Duodenal mucosa (tissue), 2 donors: Measurements from ENCODE around the gene GAPDH.

Source experiments
- H3K27ac ChIP-seq: one replicate; pipeline ENCODE4 v1.7.0; 2013; ENCODE audit warnings: low read depth, low read length
- H3K27me3 ChIP-seq, 2 donors: one replicate each; pipeline ENCODE4 v1.7.0; 2013; ENCODE audit warnings: low read length in 2 of 2, control low read depth in 1 of 2; ENCODE audit not compliant: insufficient read depth in 2 of 2, control insufficient read depth in 1 of 2
- H3K36me3 ChIP-seq, 2 donors: one replicate each; pipeline ENCODE4 v1.7.0; 2013; ENCODE audit warnings: low read length in 2 of 2, control low read depth in 1 of 2; ENCODE audit not compliant: insufficient read depth in 2 of 2, control insufficient read depth in 1 of 2
- H3K4me1 ChIP-seq, 2 donors: one replicate each; pipeline ENCODE4 v1.7.0; 2013; ENCODE audit warnings: low read length in 2 of 2, control low read depth in 1 of 2; ENCODE audit not compliant: insufficient read depth in 2 of 2, control insufficient read depth in 1 of 2
- H3K4me3 ChIP-seq, 2 donors: one replicate each; pipeline ENCODE4 v1.7.0; 2013; ENCODE audit warnings: low read length in 2 of 2, low read depth in 1 of 2
- H3K9ac ChIP-seq, 2 donors: one replicate each; pipeline ENCODE4 v1.7.0; 2013; ENCODE audit warnings: low read length in 2 of 2, low read depth in 1 of 2
- H3K9me3 ChIP-seq, 2 donors: one replicate each; pipeline ENCODE4 v1.7.0; 2013; ENCODE audit warnings: low read length in 2 of 2, control low read depth in 1 of 2; ENCODE audit not compliant: control insufficient read depth in 1 of 2

The GAPDH gene

GRCh38 chr12:6542209-6543009 is 8.1 kb downstream of the GAPDH start:
- peak overlapping the region; percentile 18 to 62 for H3K4me3 ChIP-seq
- H3K9me3 ChIP-seq, result no peaks in the 10 kb centered on the region
- no peaks in the 10 kb centered on the region for H3K27me3 ChIP-seq
- H3K9ac ChIP-seq, result peak overlapping the region; percentile 57 to 73
- H3K36me3 ChIP-seq, result peaks cover 11 to 27% of the 10 kb centered on the region in 2 donors
- H3K4me1 ChIP-seq, result peaks cover 38 to 43% of the 10 kb centered on the region in 2 donors
- peak overlapping the region; percentile 74 for H3K27ac ChIP-seq

GRCh38 chr12:6546016-6546415 is 11.7 kb downstream of the GAPDH start:
- H3K27ac ChIP-seq, result no peak overlapping the region
- no peak overlapping the region for H3K9ac ChIP-seq
- H3K36me3 ChIP-seq, result peaks cover 2 to 26% of the 10 kb centered on the region in 2 donors
- peaks cover 20 to 27% of the 10 kb centered on the region in 2 donors for H3K4me1 ChIP-seq
- no peaks in the 10 kb centered on the region for H3K9me3 ChIP-seq
- H3K4me3 ChIP-seq, result no peak overlapping the region
- H3K27me3 ChIP-seq, result no peaks in the 10 kb centered on the region

GRCh38 chr12:6547566-6547965 is 13.2 kb downstream of the GAPDH start:
- Histone ChIP-seq H3K27ac (no peak overlapping the region), H3K4me3 (no peak overlapping the region), H3K4me1 (peaks cover 17 to 23% of the 10 kb centered on the region in 2 donors), H3K9ac (no peak overlapping the region), H3K9me3 (no peaks in the 10 kb centered on the region), H3K27me3 (no peaks in the 10 kb centered on the region), H3K36me3 (peaks cover 5 to 26% of the 10 kb centered on the region in 2 donors)

- H3K4me3 ChIP-seq, result no peak overlapping the region
- H3K36me3 ChIP-seq, result peaks cover 5 to 26% of the 10 kb centered on the region in 2 donors
- no peak overlapping the region for H3K27ac ChIP-seq
- no peaks in the 10 kb centered on the region for H3K27me3 ChIP-seq
- peaks cover 17 to 26% of the 10 kb centered on the region in 2 donors for H3K4me1 ChIP-seq
- H3K9ac ChIP-seq, result no peak overlapping the region
- H3K9me3 ChIP-seq, result no peaks in the 10 kb centered on the region
These were observed 13.7 kb downstream of the GAPDH start for GRCh38 chr12:6547987-6548386.

GRCh38 chr12:6548556-6548955 is 14.2 kb downstream of the GAPDH start:
- peaks cover 19 to 29% of the 10 kb centered on the region in 2 donors for H3K4me1 ChIP-seq
- no peak overlapping the region for H3K27ac ChIP-seq
- no peaks in the 10 kb centered on the region for H3K9me3 ChIP-seq
- H3K36me3 ChIP-seq, result peaks cover 5 to 26% of the 10 kb centered on the region in 2 donors
- H3K27me3 ChIP-seq, result no peaks in the 10 kb centered on the region
- no peak overlapping the region for H3K9ac ChIP-seq
- no peak overlapping the region for H3K4me3 ChIP-seq

GRCh38 chr12:6548966-6549683 is 14.8 kb downstream of the GAPDH start:
- Histone ChIP-seq H3K4me1 (peaks cover 20 to 34% of the 10 kb centered on the region in 2 donors), H3K27me3 (no peaks in the 10 kb centered on the region), H3K9ac (no peak overlapping the region), H3K9me3 (no peaks in the 10 kb centered on the region), H3K4me3 (no peak overlapping the region), H3K27ac (no peak overlapping the region), H3K36me3 (peaks cover 5 to 26% of the 10 kb centered on the region in 2 donors)

- H3K9me3 ChIP-seq, result no peaks in the 10 kb centered on the region
- H3K27me3 ChIP-seq, result no peaks in the 10 kb centered on the region
- no peak overlapping the region for H3K9ac ChIP-seq
- H3K36me3 ChIP-seq, result peaks cover 5 to 21% of the 10 kb centered on the region in 2 donors
- no peak overlapping the region for H3K27ac ChIP-seq
- peaks cover 26 to 37% of the 10 kb centered on the region in 2 donors for H3K4me1 ChIP-seq
- H3K4me3 ChIP-seq, result no peak overlapping the region
These were observed 15.4 kb downstream of the GAPDH start for GRCh38 chr12:6549684-6550151.

GRCh38 chr12:6550294-6551062 is 16.2 kb downstream of the GAPDH start:
- H3K4me1 ChIP-seq, result peaks cover 28 to 41% of the 10 kb centered on the region in 2 donors

GRCh38 chr12:6551063-6551461 is 16.7 kb downstream of the GAPDH start:
- no peak overlapping the region for H3K9ac ChIP-seq
- peaks cover 5 to 16% of the 10 kb centered on the region in 2 donors for H3K36me3 ChIP-seq
- no peaks in the 10 kb centered on the region for H3K9me3 ChIP-seq
- no peaks in the 10 kb centered on the region for H3K27me3 ChIP-seq
- no peak overlapping the region for H3K27ac ChIP-seq
- peaks cover 28 to 41% of the 10 kb centered on the region in 2 donors for H3K4me1 ChIP-seq
- peak overlapping the region in 1 of 2 donors; percentile 5 for H3K4me3 ChIP-seq

More at GRCh38 chr12:6550294-6551062, 16.2 kb downstream of the GAPDH start:
- Histone ChIP-seq H3K36me3 (peaks cover 5 to 21% of the 10 kb centered on the region in 2 donors), H3K9me3 (no peaks in the 10 kb centered on the region), H3K27me3 (no peaks in the 10 kb centered on the region), H3K27ac (no peak overlapping the region), H3K9ac (no peak overlapping the region), H3K4me3 (peak overlapping the region in 1 of 2 donors; percentile 5)
